ENCODE data around the gene AGR2. TPM values are rescaled to one million over a fixed set of nuclear protein-coding genes. Genes with fewer than 3 reads are reported as not detected.

The AGR2 gene
- total RNA-seq, 1 donor from 2014 or later, result 7.4 TPM

DNA sequence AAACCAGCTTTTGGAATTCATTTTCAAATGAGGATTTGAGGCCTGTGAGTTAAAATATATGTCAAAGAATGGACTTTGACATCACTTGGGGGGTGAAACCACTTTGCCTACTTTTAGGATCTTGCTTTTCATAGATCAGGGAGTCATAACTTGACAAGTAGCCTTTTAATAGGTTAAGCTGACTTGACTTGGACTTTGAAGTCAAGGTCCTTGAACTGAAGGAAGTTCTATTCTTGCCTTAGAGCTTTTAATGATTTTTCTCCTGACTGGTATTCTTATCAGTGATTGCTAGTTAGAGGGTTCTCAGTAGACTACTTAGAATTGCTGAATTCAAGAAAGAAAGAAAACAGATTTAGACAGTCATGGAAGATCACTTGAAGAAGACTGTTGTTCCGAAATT, 17.7 kb downstream of the AGR2 start:
- Histone ChIP-seq H3K36me3 (ENCODE audit: control insufficient read depth, insufficient read depth, low read length) (no peaks in the 10 kb centered on the region), H3K4me3 (ENCODE audit: low read depth, low read length) (no peak overlapping the region), H3K27me3 (ENCODE audit: control insufficient read depth, insufficient read depth, low read length) (no peaks in the 10 kb centered on the region)
- TF ChIP-seq, protein P1, sequence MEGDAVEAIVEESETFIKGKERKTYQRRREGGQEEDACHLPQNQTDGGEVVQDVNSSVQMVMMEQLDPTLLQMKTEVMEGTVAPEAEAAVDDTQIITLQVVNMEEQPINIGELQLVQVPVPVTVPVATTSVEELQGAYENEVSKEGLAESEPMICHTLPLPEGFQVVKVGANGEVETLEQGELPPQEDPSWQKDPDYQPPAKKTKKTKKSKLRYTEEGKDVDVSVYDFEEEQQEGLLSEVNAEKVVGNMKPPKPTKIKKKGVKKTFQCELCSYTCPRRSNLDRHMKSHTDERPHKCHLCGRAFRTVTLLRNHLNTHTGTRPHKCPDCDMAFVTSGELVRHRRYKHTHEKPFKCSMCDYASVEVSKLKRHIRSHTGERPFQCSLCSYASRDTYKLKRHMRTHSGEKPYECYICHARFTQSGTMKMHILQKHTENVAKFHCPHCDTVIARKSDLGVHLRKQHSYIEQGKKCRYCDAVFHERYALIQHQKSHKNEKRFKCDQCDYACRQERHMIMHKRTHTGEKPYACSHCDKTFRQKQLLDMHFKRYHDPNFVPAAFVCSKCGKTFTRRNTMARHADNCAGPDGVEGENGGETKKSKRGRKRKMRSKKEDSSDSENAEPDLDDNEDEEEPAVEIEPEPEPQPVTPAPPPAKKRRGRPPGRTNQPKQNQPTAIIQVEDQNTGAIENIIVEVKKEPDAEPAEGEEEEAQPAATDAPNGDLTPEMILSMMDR (IDR thresholded peaks at IDR 0.05; ENCODE audit: insufficient read depth, low read length, poor library complexity, severe bottlenecking), result no peak
- no peak for DNase-seq (ENCODE audit: low read depth)

DNA sequence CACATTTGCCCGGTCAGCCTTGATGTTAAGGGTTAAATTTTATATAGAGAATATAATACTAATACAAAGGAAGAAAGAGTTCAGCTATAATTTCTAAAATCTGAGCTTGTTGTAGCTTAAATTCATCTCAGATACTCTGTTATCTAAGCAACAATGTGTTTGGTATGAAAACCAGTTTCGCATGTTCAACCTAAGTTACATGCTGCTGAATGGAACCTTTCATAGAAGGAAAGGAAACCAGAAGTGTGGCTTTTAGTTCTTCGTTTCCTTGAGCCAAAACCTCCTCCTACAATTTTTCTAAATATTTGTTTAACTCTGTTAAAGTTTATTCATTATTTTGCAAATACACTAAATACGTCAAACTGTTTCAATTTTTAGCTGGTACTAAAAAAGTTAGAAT, 18.5 kb downstream of the AGR2 start:
- TF ChIP-seq, protein P1 (IDR thresholded peaks at IDR 0.05; ENCODE audit: insufficient read depth, low read length, poor library complexity, severe bottlenecking), result no peak
- no peaks in the 10 kb centered on the region for H3K36me3 ChIP-seq (ENCODE audit: control insufficient read depth, insufficient read depth, low read length)
- no peak for DNase-seq (ENCODE audit: low read depth)
- no peaks in the 10 kb centered on the region for H3K27me3 ChIP-seq (ENCODE audit: control insufficient read depth, insufficient read depth, low read length)
- no peak overlapping the region for H3K4me3 ChIP-seq (ENCODE audit: low read depth, low read length)

DNA sequence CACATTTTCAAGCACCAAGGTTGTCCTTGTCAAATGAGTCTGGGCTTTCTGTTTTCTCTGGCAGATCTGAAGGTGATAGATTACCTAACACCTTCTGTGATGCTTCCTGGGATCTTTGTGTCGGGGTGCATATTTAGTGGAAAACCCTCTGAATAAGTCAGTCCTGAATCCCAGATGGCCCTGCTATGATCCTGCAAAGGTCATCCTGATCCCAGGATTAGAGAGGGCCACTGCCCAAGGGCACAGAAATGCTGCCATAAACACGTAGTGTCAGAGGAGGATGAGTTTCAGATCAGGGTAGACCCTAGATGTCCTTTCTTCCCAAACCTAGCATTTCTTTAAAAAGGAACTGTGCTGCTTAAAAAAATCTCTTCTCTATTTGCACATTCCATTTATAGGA, 19.0 kb downstream of the AGR2 start:
- H3K36me3 ChIP-seq (ENCODE audit: control insufficient read depth, insufficient read depth, low read length), result no peaks in the 10 kb centered on the region
- DNase-seq (ENCODE audit: low read depth), result no peak
- TF ChIP-seq, protein P1 (IDR thresholded peaks at IDR 0.05; ENCODE audit: insufficient read depth, low read length, poor library complexity, severe bottlenecking), result no peak
- H3K4me3 ChIP-seq (ENCODE audit: low read depth, low read length), result no peak overlapping the region
- H3K27me3 ChIP-seq (ENCODE audit: control insufficient read depth, insufficient read depth, low read length), result no peaks in the 10 kb centered on the region

DNA sequence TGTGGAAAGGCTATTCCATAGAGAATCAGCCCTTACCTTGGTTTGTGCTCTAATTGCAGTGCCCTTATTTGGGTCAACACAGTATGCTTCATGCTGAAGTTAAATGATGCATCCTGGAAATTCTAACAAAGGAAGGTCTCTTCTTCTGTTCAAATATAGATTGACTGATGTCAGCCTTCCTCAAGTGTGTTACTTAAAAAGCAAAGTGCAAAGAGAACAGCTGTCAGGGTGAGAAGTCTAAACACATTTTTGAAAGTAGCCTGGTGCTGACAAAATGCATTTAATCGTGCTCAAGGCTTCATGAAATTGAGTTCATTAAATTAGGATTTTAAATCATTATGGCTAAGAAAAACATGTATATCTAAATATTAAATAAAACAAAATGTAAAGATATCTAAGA, 19.5 kb downstream of the AGR2 start:
- TF ChIP-seq, protein P1 (IDR thresholded peaks at IDR 0.05; ENCODE audit: insufficient read depth, low read length, poor library complexity, severe bottlenecking), result no peak
- H3K4me3 ChIP-seq (ENCODE audit: low read depth, low read length), result no peak overlapping the region
- no peak for DNase-seq (ENCODE audit: low read depth)
- no peaks in the 10 kb centered on the region for H3K36me3 ChIP-seq (ENCODE audit: control insufficient read depth, insufficient read depth, low read length)
- no peaks in the 10 kb centered on the region for H3K27me3 ChIP-seq (ENCODE audit: control insufficient read depth, insufficient read depth, low read length)

DNA sequence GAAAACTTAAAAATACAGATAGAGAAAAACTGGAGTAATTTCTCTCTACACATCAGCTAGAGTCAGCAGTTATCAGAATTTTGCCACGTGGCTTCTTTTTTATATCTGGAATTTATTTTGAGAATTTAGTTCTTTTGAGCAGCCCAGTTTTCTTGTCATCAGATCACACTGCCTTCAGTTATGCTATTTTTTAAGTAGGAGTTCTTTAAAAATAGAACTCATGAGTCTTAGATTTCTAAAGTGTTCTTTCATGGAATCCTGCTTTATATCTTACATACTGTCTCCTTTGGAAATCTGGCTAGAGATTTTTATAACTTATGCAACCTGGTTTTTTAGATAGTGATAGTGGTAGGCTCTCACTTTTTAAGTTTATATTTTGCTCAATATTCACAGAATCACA, 24.2 kb downstream of the AGR2 start:
- no peaks in the 10 kb centered on the region for H3K27me3 ChIP-seq (ENCODE audit: control insufficient read depth, insufficient read depth, low read length)
- no peak for DNase-seq (ENCODE audit: low read depth)
- peaks cover 1% of the 10 kb centered on the region for H3K36me3 ChIP-seq (ENCODE audit: control insufficient read depth, insufficient read depth, low read length)
- TF ChIP-seq, protein P1 (IDR thresholded peaks at IDR 0.05; ENCODE audit: insufficient read depth, low read length, poor library complexity, severe bottlenecking), result no peak
- no peak overlapping the region for H3K4me3 ChIP-seq (ENCODE audit: low read depth, low read length)

DNA sequence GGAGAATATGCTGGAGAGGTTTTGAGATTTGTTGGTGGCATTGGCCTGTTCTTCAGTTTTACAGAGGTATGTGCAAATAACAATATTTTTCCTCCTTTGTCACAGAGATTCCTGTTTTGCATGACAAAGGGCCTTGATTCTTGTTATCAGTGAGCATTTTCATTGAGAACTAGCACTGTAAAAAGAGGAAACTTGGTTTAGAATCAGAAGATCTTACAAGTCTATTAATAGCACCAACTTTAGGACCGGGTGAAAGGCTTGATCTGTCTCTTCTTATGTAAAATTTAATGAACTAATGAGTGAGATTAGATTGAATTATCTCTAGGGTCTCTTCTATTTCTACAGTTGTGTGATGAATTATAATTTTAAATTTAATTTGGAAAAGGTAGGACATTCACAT, 25.7 kb downstream of the AGR2 start:
- peaks cover 1% of the 10 kb centered on the region for H3K36me3 ChIP-seq (ENCODE audit: control insufficient read depth, insufficient read depth, low read length)
- no peaks in the 10 kb centered on the region for H3K27me3 ChIP-seq (ENCODE audit: control insufficient read depth, insufficient read depth, low read length)
- TF ChIP-seq, protein P1 (IDR thresholded peaks at IDR 0.05; ENCODE audit: insufficient read depth, low read length, poor library complexity, severe bottlenecking), result no peak
- DNase-seq (ENCODE audit: low read depth), result no peak
- H3K4me3 ChIP-seq (ENCODE audit: low read depth, low read length), result no peak overlapping the region
